Measurements from ENCODE around the gene EIF4E3.

Gene EIF4E3

DNA sequence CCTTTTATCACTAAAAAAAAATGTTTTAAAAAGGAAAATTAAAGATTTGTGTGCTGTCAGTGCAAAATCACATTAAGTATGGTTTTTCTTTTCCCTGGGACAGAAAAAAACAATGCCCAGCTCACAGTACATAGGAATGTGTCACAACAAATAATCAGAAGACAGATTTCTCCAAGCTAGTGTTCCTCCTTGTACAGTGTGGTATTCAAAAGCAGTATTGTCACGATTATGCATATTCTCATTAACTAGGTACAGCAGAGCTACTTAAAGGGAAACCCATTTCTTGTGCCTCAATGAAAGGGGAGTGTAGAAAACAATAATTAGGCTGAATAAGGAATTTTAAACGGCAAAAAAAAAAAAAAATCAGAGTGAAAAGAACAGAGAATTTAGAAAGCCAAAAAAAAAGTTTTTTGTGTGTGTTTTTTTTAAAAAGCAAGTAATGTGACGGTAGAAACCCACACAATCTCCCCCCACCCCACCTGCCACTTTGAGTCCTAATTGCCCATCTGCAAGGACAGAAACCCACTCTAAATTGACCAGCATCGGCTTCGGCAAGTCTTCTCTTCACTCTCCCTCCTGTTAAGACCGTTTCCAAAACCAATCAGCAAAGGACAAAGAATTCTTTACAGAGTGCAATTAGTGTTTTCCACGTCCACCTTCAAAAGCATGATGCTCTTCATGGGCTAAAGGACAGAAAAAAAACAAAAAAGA is 41.0 kb downstream of the EIF4E3 start:
- TF ChIP-seq, protein P1, sequence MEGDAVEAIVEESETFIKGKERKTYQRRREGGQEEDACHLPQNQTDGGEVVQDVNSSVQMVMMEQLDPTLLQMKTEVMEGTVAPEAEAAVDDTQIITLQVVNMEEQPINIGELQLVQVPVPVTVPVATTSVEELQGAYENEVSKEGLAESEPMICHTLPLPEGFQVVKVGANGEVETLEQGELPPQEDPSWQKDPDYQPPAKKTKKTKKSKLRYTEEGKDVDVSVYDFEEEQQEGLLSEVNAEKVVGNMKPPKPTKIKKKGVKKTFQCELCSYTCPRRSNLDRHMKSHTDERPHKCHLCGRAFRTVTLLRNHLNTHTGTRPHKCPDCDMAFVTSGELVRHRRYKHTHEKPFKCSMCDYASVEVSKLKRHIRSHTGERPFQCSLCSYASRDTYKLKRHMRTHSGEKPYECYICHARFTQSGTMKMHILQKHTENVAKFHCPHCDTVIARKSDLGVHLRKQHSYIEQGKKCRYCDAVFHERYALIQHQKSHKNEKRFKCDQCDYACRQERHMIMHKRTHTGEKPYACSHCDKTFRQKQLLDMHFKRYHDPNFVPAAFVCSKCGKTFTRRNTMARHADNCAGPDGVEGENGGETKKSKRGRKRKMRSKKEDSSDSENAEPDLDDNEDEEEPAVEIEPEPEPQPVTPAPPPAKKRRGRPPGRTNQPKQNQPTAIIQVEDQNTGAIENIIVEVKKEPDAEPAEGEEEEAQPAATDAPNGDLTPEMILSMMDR (IDR thresholded peaks at IDR 0.05; ENCODE audit: low read depth, low read length, missing control alignments), result no peak
- DNase-seq (ENCODE audit: extremely low read depth, low read depth), result no peak
- H3K4me3 ChIP-seq (replicated peaks; ENCODE audit: low read depth, low read length), result no peak overlapping the region

DNA sequence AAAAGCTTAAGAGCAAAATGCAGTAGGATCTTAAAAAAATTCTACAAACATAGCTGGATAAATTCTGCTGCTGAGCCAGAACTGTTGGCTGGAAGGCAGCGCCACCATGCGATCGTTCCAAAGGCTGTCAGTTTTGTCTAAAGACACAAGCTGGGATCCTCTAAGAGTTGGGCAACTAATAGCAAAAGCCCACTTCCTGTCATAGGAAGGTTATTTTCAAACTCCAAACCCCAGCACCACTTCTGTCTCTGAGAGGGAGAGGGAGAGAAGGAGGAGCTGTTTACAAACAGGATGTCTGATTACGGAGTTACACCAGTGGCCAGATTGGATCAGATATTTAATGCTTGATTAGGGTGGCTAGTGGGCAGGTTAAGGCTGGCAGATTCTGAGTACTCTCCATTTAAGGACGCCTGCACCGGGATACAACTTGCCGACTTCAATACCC is 44.0 kb downstream of the EIF4E3 start:
- TF ChIP-seq, protein P1 (IDR thresholded peaks at IDR 0.05; ENCODE audit: low read depth, low read length, missing control alignments), result peak; percentile 85
- DNase-seq (ENCODE audit: extremely low read depth, low read depth), result peak; percentile 66
- H3K4me3 ChIP-seq (replicated peaks; ENCODE audit: low read depth, low read length), result no peak overlapping the region

DNA sequence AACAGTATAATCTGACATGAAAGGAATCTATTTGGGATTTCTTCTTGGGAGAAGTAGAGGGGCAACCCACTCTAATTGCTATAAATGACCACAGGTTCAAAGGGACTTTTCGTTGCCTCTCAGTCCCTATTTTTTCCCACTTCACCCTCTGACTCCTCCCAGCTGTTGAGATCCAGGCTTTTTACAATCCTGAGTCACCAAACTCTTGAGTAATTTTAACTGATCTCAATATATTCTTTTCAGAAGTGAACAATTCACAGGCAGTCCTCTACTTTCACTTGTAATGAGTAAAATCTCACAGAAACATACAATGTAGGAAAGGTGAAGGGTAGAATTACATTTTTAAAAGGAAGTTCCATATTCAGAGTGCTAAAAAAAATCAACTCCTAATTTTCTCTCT is 44.6 kb downstream of the EIF4E3 start:
- DNase-seq (ENCODE audit: extremely low read depth, low read depth), result no peak
- H3K4me3 ChIP-seq (replicated peaks; ENCODE audit: low read depth, low read length), result no peak overlapping the region
- TF ChIP-seq, protein P1 (IDR thresholded peaks at IDR 0.05; ENCODE audit: low read depth, low read length, missing control alignments), result no peak

DNA sequence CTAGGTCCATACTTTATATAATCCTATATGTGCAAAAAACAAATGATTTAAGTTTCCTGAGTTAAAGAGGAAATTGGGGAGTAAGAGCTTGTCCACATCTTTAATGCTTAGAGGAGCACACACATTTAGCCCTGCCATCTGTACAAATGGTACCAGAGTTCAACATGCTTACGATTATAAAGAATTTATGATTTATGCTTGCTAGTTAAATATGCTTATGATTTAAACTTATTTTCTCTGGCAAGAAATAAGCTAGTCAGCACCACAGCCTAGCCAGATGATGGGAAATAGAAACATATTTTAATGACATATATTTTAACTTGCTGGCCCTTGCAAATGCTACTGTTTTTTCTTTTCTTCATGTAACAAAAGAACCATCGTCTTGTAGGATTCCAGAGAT is 48.3 kb downstream of the EIF4E3 start:
- no peak for DNase-seq (ENCODE audit: extremely low read depth, low read depth)
- H3K4me3 ChIP-seq (replicated peaks; ENCODE audit: low read depth, low read length), result no peak overlapping the region
- TF ChIP-seq, protein P1 (IDR thresholded peaks at IDR 0.05; ENCODE audit: low read depth, low read length, missing control alignments), result no peak

DNA sequence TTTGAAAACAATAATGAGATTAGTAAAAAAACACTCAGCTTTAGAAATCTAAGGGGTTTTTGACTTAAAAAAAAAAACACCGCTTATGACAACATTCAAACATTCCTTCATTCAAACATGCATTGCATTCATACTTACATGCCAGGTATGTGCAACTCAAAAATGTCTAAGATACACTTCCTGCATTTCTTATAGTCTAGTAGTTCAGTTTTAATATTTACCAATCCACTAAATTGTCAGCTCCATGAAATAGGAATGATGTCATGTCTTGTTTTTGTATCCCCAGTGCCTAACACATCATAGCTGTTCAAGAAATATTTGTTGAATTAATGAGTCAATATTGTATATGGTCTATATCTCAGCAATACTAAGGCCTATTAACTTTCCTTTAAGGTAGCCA is 51.7 kb downstream of the EIF4E3 start:
- DNase-seq (ENCODE audit: extremely low read depth, low read depth), result no peak
- H3K4me3 ChIP-seq (replicated peaks; ENCODE audit: low read depth, low read length), result no peak overlapping the region
- TF ChIP-seq, protein P1 (IDR thresholded peaks at IDR 0.05; ENCODE audit: low read depth, low read length, missing control alignments), result no peak

DNA sequence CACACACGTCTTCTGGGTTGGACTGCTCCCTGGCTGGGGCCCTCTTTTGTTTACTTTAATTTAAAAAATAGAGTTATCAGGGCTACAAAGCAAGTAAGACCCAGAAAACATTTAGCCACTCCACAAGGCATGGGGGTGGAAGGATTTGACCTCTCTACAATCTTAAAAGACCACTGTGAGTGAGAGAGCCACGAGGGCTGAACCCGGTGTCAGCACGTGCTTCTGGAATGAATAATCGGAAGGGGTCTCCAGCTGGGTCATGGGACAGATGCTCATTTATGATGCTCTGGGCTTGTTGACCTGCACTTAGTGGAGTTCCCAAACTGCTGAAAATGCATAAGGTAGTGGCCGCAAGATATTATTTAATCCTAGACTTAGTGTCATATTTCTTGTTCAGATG is 52.4 kb downstream of the EIF4E3 start:
- no peak for DNase-seq (ENCODE audit: extremely low read depth, low read depth)
- TF ChIP-seq, protein P1 (IDR thresholded peaks at IDR 0.05; ENCODE audit: low read depth, low read length, missing control alignments), result no peak
- no peak overlapping the region for H3K4me3 ChIP-seq (replicated peaks; ENCODE audit: low read depth, low read length)

DNA sequence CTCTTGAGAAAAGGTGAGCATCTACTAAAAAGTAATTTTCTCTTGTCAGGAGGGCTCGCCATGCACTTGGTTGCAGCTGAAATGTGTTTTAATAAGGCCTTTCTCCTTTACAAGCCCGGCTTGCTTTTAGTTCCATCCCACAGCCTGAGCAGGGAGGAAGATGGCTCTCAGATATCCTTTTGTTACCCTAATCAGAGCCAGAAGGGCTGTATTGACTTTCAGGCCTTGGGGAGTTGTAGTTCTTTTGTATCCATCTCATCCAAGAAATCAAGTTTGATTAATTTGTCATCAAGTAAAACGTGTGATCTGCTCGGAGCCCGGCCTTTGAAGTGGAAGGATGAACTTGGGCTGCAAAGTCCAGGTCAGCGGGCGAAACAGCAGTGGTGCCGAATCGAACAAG is 52.9 kb downstream of the EIF4E3 start:
- no peak overlapping the region for H3K4me3 ChIP-seq (replicated peaks; ENCODE audit: low read depth, low read length)
- DNase-seq (ENCODE audit: extremely low read depth, low read depth), result no peak
- TF ChIP-seq, protein P1 (IDR thresholded peaks at IDR 0.05; ENCODE audit: low read depth, low read length, missing control alignments), result no peak
